ENCODE data around the gene PARP16.
A peak's percentile ranks its signal among the peaks of the same experiment; 100 is the strongest.
"Not testable (repeated sequence)": the region's sequence is repeated elsewhere in the genome, so short reads cannot be mapped to it uniquely, and the experiment has no call there.

The PARP16 gene

DNA sequence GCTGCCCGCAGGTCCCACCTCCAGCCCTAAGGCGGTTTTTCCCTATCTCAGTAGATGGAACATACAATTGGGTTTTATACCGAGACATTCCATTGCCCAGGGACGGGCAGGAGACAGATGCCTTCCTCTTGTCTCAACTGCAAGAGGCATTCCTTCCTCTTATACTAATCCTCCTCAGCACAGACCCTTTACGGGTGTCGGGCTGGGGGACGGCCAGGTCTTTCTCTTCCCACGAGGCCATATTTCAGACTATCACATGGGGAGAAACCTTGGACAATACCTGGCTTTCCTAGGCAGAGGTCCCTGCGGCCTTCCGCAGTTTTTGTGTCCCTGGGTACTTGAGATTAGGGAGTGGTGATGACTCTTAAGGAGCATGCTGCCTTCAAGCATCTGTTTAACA lies 59.8 kb downstream of the PARP16 start:
- DNase-seq = not testable (repeated sequence)

DNA sequence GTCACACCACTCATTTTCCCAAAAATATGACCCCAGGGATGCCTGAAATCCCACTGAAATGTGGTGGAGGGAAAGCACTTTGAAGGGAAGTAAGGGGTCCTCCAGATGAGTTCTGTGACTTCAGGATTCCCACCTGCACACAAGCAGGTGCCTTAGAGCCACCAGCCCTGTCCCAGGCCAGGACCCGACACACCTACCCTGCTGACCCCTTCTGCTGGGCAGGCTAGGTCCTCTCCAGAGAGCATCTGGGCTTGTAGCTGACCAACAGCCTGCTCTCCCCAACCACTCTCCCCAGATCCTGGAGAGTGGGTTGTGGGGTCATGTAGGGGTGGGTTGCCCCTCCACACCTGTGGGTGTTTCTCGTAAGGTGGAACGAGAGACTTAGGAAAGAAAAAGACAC lies 60.5 kb downstream of the PARP16 start:
- no peak for DNase-seq

- DNase-seq = no peak
Measured at GRCh38 chr15:65223996-65224395, 62.7 kb downstream of the PARP16 start.

DNA sequence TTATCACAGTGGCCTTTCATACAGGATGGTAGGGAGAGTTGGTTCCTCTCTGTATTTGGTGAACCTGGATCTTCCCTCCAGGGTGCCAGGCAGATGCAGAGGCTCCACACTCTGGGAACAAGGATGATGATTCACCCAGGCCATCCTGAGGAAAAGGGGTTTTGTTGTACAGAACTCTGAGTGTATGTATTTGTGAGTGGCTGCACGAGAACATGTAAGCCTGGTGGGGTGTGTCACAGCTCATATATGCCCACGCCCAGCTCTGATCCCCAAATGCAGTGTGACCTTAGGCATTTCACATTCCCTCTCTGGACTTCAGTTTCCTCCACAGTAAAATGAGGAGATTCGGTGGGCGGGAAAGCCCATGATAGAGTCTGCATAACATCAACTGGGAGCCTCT lies 63.8 kb downstream of the PARP16 start:
- no peak for DNase-seq

- no peak for DNase-seq
Measured at GRCh38 chr15:65221697-65222096, 65.0 kb downstream of the PARP16 start.

DNA sequence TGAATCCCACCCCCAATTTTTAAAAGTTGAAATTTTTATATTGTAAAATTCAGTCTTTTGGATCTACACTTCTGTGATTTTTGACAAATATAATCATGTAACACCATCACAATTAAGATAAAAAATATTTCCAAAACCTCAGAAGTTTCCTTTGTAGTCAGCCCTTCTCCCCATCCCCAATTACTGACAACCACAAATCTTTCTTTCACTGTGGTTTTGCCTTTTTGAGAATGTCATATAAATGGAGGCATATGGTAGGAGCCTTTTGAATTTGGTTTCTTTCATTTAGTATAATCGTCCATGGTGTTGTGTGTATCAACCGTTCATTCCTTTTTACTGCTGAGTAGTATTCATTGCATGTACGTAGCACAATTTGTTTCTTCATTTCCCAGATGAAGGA lies 67.5 kb downstream of the PARP16 start:
- DNase-seq = no peak

DNA sequence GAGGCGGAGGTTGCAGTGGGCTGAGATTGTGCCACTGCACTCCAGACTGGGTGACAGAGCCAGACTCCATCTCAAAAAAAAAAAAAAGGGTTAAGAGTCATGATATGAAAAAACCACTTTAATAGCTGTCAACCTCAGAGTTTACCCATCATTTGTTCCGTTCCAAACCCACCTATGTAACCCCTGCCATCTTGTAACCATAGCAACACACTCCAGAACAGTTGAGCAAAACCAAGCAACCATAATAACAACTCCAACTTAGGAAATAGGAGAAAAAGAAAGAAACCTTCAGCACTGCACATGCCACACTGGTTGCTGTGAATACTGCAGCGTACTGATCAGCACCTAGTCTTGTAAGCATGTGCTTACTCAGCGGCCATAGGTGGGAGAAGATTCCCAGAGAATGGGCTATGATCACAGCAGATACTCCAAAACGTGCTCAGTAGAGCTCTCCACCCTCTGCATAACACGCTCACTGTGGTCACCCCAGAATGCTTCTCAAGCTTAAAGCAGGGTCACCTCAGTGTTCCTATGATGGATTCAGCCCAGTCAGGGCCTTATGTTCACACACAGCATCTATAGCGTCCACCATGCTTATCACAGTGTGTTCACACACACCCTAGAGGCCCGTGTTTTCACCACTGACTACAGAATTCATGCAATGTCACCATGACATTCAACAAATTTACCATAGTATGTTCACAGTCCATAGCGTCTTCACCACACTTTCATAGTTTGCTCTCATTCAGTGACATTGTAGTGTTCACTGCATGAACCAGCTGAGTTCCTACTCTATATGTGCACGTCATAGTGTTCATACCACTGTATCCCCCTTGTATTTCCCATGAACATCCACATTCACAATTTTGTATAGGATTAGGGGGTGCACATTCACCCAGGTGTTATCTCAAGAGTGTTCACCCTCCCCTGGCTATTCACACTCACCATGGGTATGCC lies 68.9 kb downstream of the PARP16 start:
- DNase-seq = no peak

GRCh38 chr15:65215496-65215895 lies 71.2 kb downstream of the PARP16 start:
- DNase-seq = no peak

GRCh38 chr15:65214010-65214409 lies 72.7 kb downstream of the PARP16 start:
- no peak for DNase-seq

DNA sequence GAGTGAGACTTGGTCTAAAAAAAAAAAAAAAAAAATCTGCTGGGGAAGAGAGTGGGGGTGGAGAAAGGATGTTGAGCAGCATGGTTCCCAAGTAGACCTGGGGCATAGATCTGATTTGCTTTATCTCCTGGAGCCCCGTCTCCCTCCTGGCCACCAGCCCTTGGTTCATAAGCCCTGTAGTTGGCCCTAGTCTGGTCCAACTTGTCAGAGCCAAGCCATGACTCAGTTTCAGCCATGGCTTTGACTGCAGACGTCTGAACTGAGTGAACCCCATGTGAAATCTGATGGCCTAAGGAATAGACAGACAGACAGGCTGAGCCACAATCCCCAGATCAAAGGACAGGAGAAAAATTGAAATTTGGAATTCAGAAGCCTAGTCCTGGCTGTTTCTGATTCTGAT lies 73.4 kb downstream of the PARP16 start:
- no peak for DNase-seq

- DNase-seq = no peak
Measured at GRCh38 chr15:65212097-65212496, 74.6 kb downstream of the PARP16 start.

DNA sequence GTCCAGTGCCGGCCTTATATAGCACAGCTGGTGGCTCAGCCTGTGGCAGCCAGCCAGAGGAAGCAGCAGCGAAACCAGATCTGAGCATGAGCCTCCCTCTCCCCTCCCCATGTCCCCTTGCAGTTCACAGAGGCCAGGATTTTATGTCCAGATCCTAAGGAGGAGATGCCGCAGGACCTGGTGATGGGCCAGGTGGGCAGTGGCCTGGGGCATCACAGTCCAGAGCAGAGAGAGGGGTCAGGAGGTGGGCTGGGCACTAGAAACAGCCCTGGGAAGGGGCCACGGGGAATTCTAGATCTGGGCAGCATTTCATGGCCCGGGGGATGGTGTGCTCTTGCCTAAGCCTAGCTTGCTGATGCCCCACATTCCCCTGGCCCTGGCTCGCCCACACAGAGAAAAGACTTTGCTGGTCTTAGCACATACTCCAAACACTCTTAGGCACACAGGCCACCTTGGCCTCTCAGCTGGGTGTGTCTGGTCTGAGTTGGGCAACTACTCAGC lies 75.2 kb downstream of the PARP16 start:
- DNase-seq = peak; percentile 89

- DNase-seq = peak; percentile 61
Measured at GRCh38 chr15:65210770-65211481, 75.8 kb downstream of the PARP16 start, which contains the start of gene CILP. CILP (minus strand) TSS chr15:65211473; CDS start chr15:65209755, 1,718 bp downstream.

DNA sequence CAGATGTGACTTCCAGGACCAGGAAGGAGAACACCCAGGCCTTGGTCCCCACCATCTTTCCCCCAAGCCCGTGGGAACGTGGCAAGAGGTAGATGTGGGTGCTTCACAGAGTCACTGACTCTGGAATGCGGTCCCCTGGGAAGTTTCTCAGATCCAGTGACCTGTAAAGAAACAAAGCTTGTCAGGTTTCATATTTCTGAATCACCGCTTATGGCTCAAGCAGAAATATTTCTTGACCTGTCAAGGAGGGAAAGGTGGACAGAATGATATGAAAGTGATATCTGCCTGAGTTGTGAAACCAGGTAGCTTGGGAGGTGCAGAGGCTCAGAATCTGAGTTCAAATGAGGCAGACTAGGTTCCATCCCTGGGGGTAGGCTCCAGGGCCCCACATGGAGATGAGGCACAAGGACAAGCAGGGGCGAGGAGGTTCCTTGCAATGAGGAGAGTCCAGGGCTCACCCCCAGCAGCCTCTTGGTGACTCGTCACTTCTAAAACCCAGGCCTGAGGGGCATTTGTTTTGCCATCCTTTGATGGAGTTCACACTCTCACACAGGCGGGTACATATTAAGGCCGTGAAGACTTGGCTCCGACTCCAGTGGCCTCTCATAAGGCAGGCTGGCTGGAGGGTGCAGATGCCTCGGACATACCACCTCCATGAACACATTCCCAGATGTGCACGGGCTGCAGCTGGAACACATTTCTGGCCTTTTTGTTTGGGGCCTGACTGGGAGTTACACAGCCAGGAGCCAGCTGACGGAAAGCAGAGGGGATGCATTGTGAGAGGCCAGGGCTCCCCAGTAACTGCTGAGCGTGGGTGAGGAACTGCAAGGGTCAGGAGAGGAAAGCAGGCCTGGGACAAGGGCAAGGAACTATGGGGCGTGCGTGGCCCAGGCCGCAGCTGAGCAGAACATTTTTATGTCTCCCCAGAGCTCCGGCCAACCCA lies 76.7 kb downstream of the PARP16 start:
- peak; percentile 82 for DNase-seq

DNA sequence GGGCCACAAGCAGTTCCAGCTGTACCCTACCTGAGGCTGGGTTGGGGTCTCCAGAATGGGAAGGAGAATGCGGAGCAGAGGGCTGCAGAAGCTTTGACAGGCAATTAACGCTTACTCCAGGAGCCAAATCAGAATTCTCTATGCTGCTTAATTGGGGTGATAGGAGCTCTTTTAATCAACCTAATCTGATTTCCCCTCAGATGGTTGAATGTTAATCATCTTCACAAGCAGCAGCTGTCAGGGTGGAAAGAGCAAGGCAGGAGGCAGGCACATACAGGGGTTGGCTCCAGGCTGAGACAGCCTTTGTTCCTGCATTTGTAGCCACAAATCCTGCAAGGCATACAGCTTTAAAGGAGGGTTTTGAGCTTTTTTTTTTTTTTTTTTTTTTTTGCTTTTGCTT lies 78.0 kb downstream of the PARP16 start:
- no peak for DNase-seq

Data from right hindlimb (tissue), 1 donor.